Hepatocyte (in vitro differentiated cells): ENCODE results near the gene SEC61A2. TPM values are rescaled to one million over a fixed set of nuclear protein-coding genes. Genes with fewer than 3 reads are reported as not detected.
A peak's percentile ranks its signal among the peaks of the same experiment; 100 is the strongest.
"Not testable (repeated sequence)": the region's sequence is repeated elsewhere in the genome, so short reads cannot be mapped to it uniquely, and the experiment has no call there.

Experiments used
- DNase-seq: peaks from one replicate; pipeline ENCODE4 v3.0.0-alpha.2; 2016; ENCODE audit warnings: low spot score
- H2AFZ ChIP-seq: fragments of 200-600 bp; sonication (generic); 2 replicates; pipeline ENCODE4 v1.6.0; 2016; ENCODE audit warnings: antibody characterized with exemption, mild to moderate bottlenecking
- H3K27ac ChIP-seq: fragments of 200-600 bp; sonication (generic); 2 replicates; pipeline ENCODE4 v1.5.1; 2016; ENCODE audit warnings: mild to moderate bottlenecking
- H3K27me3 ChIP-seq: fragments of 200-600 bp; sonication (generic); 2 replicates; pipeline ENCODE4 v1.6.1; 2016
- H3K36me3 ChIP-seq: fragments of 200-600 bp; sonication (generic); replicated peaks from 2 replicates; pipeline ENCODE4 v1.5.1; 2016; ENCODE audit warnings: low read depth; ENCODE audit not compliant: insufficient read depth
- H3K4me1 ChIP-seq: fragments of 200-600 bp; sonication (generic); 2 replicates; pipeline ENCODE4 v1.5.1; 2016; ENCODE audit warnings: mild to moderate bottlenecking, moderate library complexity; ENCODE audit not compliant: insufficient read depth
- H3K4me2 ChIP-seq: fragments of 200-600 bp; sonication (generic); 2 replicates; pipeline ENCODE4 v1.6.0; 2016
- H3K4me3 ChIP-seq: fragments of 200-600 bp; sonication (generic); 2 replicates; pipeline ENCODE4 v1.5.1; 2016; ENCODE audit warnings: mild to moderate bottlenecking
- H3K79me2 ChIP-seq: fragments of 200-600 bp; sonication (generic); 2 replicates; pipeline ENCODE4 v1.6.0; 2017; ENCODE audit warnings: mild to moderate bottlenecking
- H3K9me2 ChIP-seq: fragments of 200-600 bp; sonication (generic); replicated peaks from 2 replicates; pipeline ENCODE4 v1.6.0; 2017; ENCODE audit warnings: mild to moderate bottlenecking; ENCODE audit not compliant: insufficient read depth
- H3K9me3 ChIP-seq: fragments of 200-600 bp; sonication (generic); 2 replicates; pipeline ENCODE4 v1.5.1; 2016; ENCODE audit warnings: low read depth, mild to moderate bottlenecking
- H4K20me1 ChIP-seq: fragments of 200-600 bp; sonication (generic); 2 replicates; pipeline ENCODE4 v1.6.0; 2016; ENCODE audit warnings: mild to moderate bottlenecking; ENCODE audit not compliant: insufficient read depth, poor library complexity, severe bottlenecking
- CTCF ChIP-seq: fragments of 200-600 bp; sonication (generic); IDR thresholded peaks from 2 replicates; pipeline ENCODE4 v1.5.1; 2016; ENCODE audit warnings: antibody characterized with exemption, mild to moderate bottlenecking; ENCODE audit not compliant: poor library complexity
- EZH2 ChIP-seq: fragments of 200-600 bp; sonication (generic); IDR thresholded peaks from 2 replicates; pipeline ENCODE4 v1.6.1; 2016; ENCODE audit warnings: antibody characterized with exemption, mild to moderate bottlenecking, borderline replicate concordance
- EZH2phosphoT487 ChIP-seq: fragments of 200-600 bp; sonication (generic); IDR thresholded peaks from one replicate; pipeline ENCODE4 v1.6.1; 2018; ENCODE audit warnings: antibody characterized with exemption, mild to moderate bottlenecking, low read depth, moderate library complexity; ENCODE audit not compliant: unreplicated experiment, severe bottlenecking
- WGBS: methylation state at CpG from one replicate; pipeline ENCODE4 v1.1.6; 2016; ENCODE audit warnings: low lambda C conversion rate; ENCODE audit errors: missing lambda C conversion rate; 5-methylcytosine and 5-hydroxymethylcytosine counted together
- polyA plus RNA-seq: library from polyadenylated mRNA; unstranded; fragments of >200 nt; fragmentation: Nextera tagmentation; extraction: Ambion mirVana; gene quantifications from 2 replicates; pipeline ENCODE4 v1.2.1, GENCODE V29; 2016
- total RNA-seq: library from RNA; depleted of rRNA; stranded (reverse); fragments of >200 nt; gene quantifications from 2 replicates; pipeline ENCODE4 v1.2.3, GENCODE V29; 2014

The SEC61A2 gene
- total and polyA plus RNA-seq, 2 experiments from 2014 or later, result 12.2 to 13.7 TPM

- Histone ChIP-seq H3K36me3 (no peaks in the 10 kb centered on the region), H2AFZ (no peak overlapping the region), H3K4me2 (no peak overlapping the region), H3K27ac (no peak overlapping the region), H3K79me2 (no peaks in the 10 kb centered on the region), H3K9me2 (no peaks in the 10 kb centered on the region), H3K9me3 (no peaks in the 10 kb centered on the region), H4K20me1 (no peaks in the 10 kb centered on the region), H3K27me3 (no peaks in the 10 kb centered on the region), H3K4me1 (no peaks in the 10 kb centered on the region), H3K4me3 (no peak overlapping the region)
- WGBS, result 97% methylated on average over 14 of the region's 14 CpGs
- TF ChIP-seq CTCF (no peak), EZH2 (no peak), EZH2phosphoT487 (no peak)
- no peak for DNase-seq
These were observed 40.6 kb upstream of the SEC61A2 start for GRCh38 chr10:12088919-12089318.

- no peak for DNase-seq
- no peaks in the 10 kb centered on the region for H3K9me3 ChIP-seq
- no peaks in the 10 kb centered on the region for H3K79me2 ChIP-seq
- H3K9me2 ChIP-seq, result no peaks in the 10 kb centered on the region
- H3K4me2 ChIP-seq, result no peak overlapping the region
- TF ChIP-seq EZH2, result no peak
- TF ChIP-seq EZH2phosphoT487, result no peak
- no peaks in the 10 kb centered on the region for H3K4me1 ChIP-seq
- H3K27ac ChIP-seq, result no peak overlapping the region
- no peaks in the 10 kb centered on the region for H3K27me3 ChIP-seq
- H3K4me3 ChIP-seq, result no peak overlapping the region
- 99% methylated on average over 4 of the region's 4 CpGs for WGBS
- H3K36me3 ChIP-seq, result no peaks in the 10 kb centered on the region
- H4K20me1 ChIP-seq, result no peaks in the 10 kb centered on the region
- H2AFZ ChIP-seq, result no peak overlapping the region
These were observed 38.1 kb upstream of the SEC61A2 start for GRCh38 chr10:12091421-12091820.

GRCh38 chr10:12097361-12097760 lies 32.1 kb upstream of the SEC61A2 start:
- not testable (repeated sequence) for H3K4me3 ChIP-seq, DNase-seq, H3K4me2 ChIP-seq, H4K20me1 ChIP-seq, H3K9me3 ChIP-seq, H3K4me1 ChIP-seq, H3K79me2 ChIP-seq, H3K36me3 ChIP-seq, H3K9me2 ChIP-seq, H3K27me3 ChIP-seq, H2AFZ ChIP-seq
- 97% methylated on average over 9 of the region's 9 CpGs for WGBS
- H3K27ac ChIP-seq, result peak overlapping the region; percentile 67

GRCh38 chr10:12097791-12098190 lies 31.7 kb upstream of the SEC61A2 start:
- Histone ChIP-seq H4K20me1 (no peaks in the 10 kb centered on the region), H3K4me2 (no peak overlapping the region)
- WGBS, result 74% methylated on average over 5 of the region's 5 CpGs

More at GRCh38 chr10:12097791-12098190, 31.7 kb upstream of the SEC61A2 start:
- no peak overlapping the region for H2AFZ ChIP-seq
- H3K9me2 ChIP-seq, result no peaks in the 10 kb centered on the region
- TF ChIP-seq CTCF, result no peak
- no peak for TF ChIP-seq EZH2phosphoT487
- no peak for TF ChIP-seq EZH2
- H3K9me3 ChIP-seq, result no peaks in the 10 kb centered on the region
- H3K4me3 ChIP-seq, result no peak overlapping the region
- DNase-seq, result peak; percentile 25
- H3K4me1 ChIP-seq, result no peaks in the 10 kb centered on the region
- peak overlapping the region; percentile 67 for H3K27ac ChIP-seq
- H3K36me3 ChIP-seq, result no peaks in the 10 kb centered on the region
- no peaks in the 10 kb centered on the region for H3K79me2 ChIP-seq
- H3K27me3 ChIP-seq, result no peaks in the 10 kb centered on the region
